Measurements from ENCODE around the gene GGTLC2.
"Not testable (repeated sequence)": the region's sequence is repeated elsewhere in the genome, so short reads cannot be mapped to it uniquely, and the experiment has no call there.

The GGTLC2 gene

GRCh38 chr22:22619765-22620414 is 24.5 kb upstream of the GGTLC2 start:
- no peak for TF ChIP-seq CTCF (IDR thresholded peaks at IDR 0.05; ENCODE audit: borderline replicate concordance, insufficient read depth, low read depth, low read length)

GRCh38 chr22:22628546-22629495 is 15.6 kb upstream of the GGTLC2 start:
- not testable (repeated sequence) for H3K4me3 ChIP-seq (ENCODE audit: low read depth, low read length)

More at GRCh38 chr22:22619765-22620414, 24.5 kb upstream of the GGTLC2 start:
- H3K4me3 ChIP-seq (ENCODE audit: low read depth, low read length) = no peak overlapping the region

- not testable (repeated sequence) for H3K4me3 ChIP-seq (ENCODE audit: low read depth, low read length)
Measured at GRCh38 chr22:22631223-22631652, 13.2 kb upstream of the GGTLC2 start.

- not testable (repeated sequence) for H3K4me3 ChIP-seq (ENCODE audit: low read depth, low read length)
Measured at GRCh38 chr22:22632226-22632625, 12.2 kb upstream of the GGTLC2 start.

DNA sequence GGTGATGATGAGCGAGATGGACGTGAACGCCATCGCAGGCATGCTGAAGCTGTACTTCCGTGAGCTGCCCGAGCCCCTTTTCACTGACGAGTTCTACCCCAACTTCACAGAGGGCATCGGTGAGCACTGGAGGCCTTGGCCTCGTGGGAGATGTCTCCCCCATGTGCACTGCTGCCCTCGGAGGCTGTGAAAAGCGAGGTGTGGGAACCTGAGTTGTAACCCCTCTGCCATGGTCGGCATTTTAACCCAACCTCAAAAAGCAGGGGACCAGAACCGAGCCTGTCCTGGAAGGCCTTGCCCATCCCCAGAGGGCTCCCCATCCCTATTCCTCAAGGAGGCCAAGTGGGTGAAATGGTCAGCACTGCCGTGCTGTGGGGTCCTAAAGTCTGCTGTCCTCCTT is 10.9 kb upstream of the GGTLC2 start:
- H3K4me3 ChIP-seq (ENCODE audit: low read depth, low read length) = not testable (repeated sequence)

- H3K4me3 ChIP-seq (ENCODE audit: low read depth, low read length) = not testable (repeated sequence)
Measured at GRCh38 chr22:22636260-22636659, 8.2 kb upstream of the GGTLC2 start.

- not testable (repeated sequence) for H3K4me3 ChIP-seq (ENCODE audit: low read depth, low read length)
Measured at GRCh38 chr22:22638313-22638712, 6.1 kb upstream of the GGTLC2 start.

DNA sequence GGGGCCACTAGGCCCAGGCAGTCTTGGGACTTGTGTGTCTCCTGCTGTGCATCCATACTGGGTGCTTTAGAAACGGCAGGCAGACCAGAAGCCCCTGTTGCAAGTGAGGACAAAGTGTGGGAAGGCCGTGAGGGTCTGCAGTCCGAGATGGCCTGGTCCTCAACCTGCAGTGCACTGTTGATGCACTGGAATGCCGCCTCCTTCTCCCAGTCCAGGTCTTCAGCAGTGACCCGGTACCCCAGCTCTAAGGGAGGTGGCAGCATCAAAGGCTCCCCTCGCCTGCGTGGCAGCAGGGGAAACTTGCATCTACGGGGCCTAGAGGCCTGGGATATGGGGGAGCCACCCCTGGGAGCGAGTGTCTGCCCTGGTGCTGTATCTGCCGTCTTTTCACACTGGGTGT is 2.2 kb upstream of the GGTLC2 start:
- H3K4me3 ChIP-seq (ENCODE audit: low read depth, low read length) = not testable (repeated sequence)

GRCh38 chr22:22645969-22646368 is 1.6 kb downstream of the GGTLC2 start:
- H3K4me3 ChIP-seq (ENCODE audit: low read depth, low read length) = not testable (repeated sequence)

GRCh38 chr22:22647952-22648351 is 3.5 kb downstream of the GGTLC2 start:
- H3K4me3 ChIP-seq (ENCODE audit: low read depth, low read length) = not testable (repeated sequence)

DNA sequence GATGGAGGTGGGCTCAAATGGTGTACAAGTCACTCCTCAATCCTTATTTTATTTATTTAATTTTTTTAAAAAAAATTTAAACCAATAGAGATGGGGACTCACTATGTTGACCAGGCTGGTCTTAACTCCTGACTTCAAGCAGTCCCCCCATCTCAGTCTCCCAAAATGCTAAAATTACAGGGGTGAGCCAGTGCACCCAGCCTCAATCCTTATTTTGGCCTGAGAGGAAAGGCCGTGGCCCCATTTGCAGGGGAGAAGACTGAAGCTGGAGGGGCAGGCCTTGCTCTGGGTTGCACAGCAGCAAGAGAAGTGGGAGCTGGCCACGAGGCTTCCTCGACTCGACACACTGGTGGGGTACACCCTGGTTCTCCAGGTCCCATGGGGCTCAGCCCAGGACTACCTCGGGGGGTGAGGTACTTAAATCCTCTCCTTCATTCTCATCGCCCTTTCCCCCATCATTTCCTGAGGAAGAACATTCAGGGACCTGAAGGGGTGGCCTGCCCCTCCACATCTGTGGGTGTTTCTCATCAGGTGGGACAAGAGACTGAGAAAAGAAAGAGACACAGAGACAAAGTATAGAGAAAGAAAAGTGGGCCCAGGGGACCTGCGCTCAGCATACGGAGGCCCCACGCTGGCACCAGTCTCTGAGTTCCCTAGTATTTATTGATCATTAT is 4.6 kb downstream of the GGTLC2 start:
- H3K4me3 ChIP-seq (ENCODE audit: low read depth, low read length) = not testable (repeated sequence)

DNA sequence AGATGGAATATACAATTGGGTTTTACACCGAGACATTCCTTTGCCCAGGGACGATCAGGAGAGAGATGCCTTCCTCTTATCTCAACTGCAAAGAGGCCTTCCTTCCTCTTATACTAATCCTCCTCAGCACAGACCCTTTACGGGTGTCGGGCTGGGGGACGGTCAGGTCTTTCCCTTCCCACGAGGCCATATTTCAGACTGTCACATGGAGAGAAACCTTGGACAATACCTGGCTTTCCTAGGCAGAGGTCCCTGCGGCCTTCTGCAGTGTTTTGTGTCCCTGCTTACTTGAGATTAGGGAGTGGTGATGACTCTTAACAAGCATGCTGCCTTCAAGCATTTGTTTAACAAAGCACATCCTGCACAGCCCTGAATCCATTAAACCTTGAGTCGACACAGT is 5.3 kb downstream of the GGTLC2 start:
- not testable (repeated sequence) for H3K4me3 ChIP-seq (ENCODE audit: low read depth, low read length)

DNA sequence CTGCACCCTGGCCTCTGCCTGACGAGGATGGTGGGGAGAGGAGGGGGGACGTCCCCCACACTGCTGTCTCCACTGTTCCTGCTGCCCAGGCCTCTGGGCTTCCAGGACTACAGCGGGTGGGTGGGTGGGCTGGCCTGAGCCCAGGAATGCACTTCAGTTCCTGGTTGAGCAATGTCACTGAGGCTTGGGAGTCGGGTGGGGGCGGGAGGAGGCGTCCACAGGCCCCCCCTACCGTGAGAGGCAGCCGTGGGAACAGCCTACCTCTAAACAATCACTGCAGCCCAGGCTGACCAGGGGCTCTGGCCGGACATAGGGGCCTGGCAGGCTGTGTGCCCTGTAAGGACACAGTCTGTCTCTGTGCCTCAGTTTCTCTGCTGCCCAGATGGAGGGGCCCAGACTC is 6.0 kb downstream of the GGTLC2 start:
- not testable (repeated sequence) for H3K4me3 ChIP-seq (ENCODE audit: low read depth, low read length)

GRCh38 chr22:22650803-22651515 is 6.5 kb downstream of the GGTLC2 start:
- H3K4me3 ChIP-seq (ENCODE audit: low read depth, low read length) = not testable (repeated sequence)

- not testable (repeated sequence) for H3K4me3 ChIP-seq (ENCODE audit: low read depth, low read length)
Measured at GRCh38 chr22:22651593-22651992, 7.2 kb downstream of the GGTLC2 start.

DNA sequence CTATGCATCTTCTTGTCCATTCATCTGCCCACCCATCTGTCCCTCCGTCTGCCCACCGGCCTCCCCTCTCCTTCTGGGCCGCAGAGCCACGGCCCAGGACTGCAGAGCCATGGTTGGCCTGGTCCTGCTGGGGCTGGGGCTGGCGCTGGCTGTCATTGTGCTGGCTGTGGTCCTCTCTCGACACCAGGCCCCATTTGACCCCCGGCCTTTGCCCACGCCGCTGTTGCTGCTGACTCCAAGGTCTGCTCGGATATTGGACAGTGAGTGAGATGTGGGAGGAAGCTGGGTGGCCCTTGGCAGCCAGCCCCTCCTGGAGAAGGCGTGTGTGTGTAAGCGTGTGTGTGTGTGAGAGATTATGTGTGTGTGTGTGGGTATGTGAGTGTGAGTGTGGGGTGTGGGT is 7.7 kb downstream of the GGTLC2 start:
- not testable (repeated sequence) for H3K4me3 ChIP-seq (ENCODE audit: low read depth, low read length)

GRCh38 chr22:22652573-22652972 is 8.2 kb downstream of the GGTLC2 start:
- H3K4me3 ChIP-seq (ENCODE audit: low read depth, low read length) = not testable (repeated sequence)

- not testable (repeated sequence) for H3K4me3 ChIP-seq (ENCODE audit: low read depth, low read length)
Measured at GRCh38 chr22:22653677-22654381, 9.4 kb downstream of the GGTLC2 start.
